Spleen (tissue), 7 donors: ENCODE results near the gene TTC23.

Experiments used
- POLR2A ChIP-seq, 3 donors: fragments of 450-650 bp; IDR thresholded peaks; one replicate each; pipeline ENCODE4 v1.5.1; 2017; ENCODE audit warnings: antibody characterized with exemption in 3 of 3, mild to moderate bottlenecking in 1 of 3
- TF ChIP-seq, protein P1 (sequence below), 11 experiments: fragments of 200-600 bp in 7 of 11; fragments of 450-650 bp in 4 of 11; sonication (generic) in 4 of 11; IDR thresholded peaks in 8 of 11; conservative IDR thresholded peaks in 3 of 11; 1 replicate in 7 of 11; 2 replicates in 4 of 11; pipeline versions ENCODE4 v1.4.0 to v1.8.0; 2016 to 2021; ENCODE audit warnings: antibody characterized with exemption in 11 of 11, inconsistent platforms in 4 of 11, mild to moderate bottlenecking in 1 of 11
- donor health status: DM: no; HTN: no; CAD: no; lungs with moderate emphysema.
- donor health status: DM: no; HTN: no; CAD: no.
- donor health status: DM: no; HTN: no; CAD: no.

DNA sequence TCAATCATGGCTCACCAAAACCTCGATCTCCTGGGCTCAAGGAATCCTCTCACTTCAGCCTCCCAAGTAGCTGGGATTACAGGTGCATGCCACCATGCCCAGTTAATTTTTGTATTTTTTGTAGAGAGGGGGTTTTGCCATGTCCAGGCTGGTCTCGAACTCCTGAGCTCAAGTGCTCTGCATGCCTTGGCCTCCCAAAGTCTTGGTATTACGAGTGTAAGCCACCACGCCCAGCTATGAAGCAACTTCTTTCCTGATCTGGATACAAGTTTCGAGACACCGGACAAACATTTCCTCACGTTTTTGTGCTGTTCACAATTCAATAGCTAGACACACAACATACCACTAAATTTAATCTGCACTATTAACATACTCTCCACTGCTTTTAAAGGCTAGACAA is 147.9 kb downstream of the TTC23 start:
- TF ChIP-seq, protein P1, sequence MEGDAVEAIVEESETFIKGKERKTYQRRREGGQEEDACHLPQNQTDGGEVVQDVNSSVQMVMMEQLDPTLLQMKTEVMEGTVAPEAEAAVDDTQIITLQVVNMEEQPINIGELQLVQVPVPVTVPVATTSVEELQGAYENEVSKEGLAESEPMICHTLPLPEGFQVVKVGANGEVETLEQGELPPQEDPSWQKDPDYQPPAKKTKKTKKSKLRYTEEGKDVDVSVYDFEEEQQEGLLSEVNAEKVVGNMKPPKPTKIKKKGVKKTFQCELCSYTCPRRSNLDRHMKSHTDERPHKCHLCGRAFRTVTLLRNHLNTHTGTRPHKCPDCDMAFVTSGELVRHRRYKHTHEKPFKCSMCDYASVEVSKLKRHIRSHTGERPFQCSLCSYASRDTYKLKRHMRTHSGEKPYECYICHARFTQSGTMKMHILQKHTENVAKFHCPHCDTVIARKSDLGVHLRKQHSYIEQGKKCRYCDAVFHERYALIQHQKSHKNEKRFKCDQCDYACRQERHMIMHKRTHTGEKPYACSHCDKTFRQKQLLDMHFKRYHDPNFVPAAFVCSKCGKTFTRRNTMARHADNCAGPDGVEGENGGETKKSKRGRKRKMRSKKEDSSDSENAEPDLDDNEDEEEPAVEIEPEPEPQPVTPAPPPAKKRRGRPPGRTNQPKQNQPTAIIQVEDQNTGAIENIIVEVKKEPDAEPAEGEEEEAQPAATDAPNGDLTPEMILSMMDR (IDR thresholded peaks at IDR 0.05 in 8 of 11, conservative IDR thresholded peaks at IDR 0.05 in 3 of 11), result no peak
- TF ChIP-seq POLR2A (IDR thresholded peaks at IDR 0.05), result no peak
